HepG2 (cell line): Measurements from ENCODE around the gene PAK1IP1. TPM values are rescaled to one million over a fixed set of nuclear protein-coding genes. Genes with fewer than 3 reads are reported as not detected.

Experiments used
- CEBPG ChIP-seq: IDR thresholded peaks from 2 replicates; pipeline ENCODE4 v1.6.1; 2016
- DNMT1 ChIP-seq: sonication (generic); formaldehyde crosslinking; IDR thresholded peaks from 2 replicates; pipeline ENCODE4 v1.5.1; 2020; ENCODE audit warnings: mild to moderate bottlenecking, missing genetic modification reagents
- HDAC6 ChIP-seq: fragments of 200-600 bp; sonication (generic); IDR thresholded peaks from 2 replicates; pipeline ENCODE4 v1.7.0; 2017; ENCODE audit warnings: mild to moderate bottlenecking, antibody characterized with exemption, low read length, low read depth
- KMT2A ChIP-seq: sonication (generic); formaldehyde crosslinking; IDR thresholded peaks from 2 replicates; pipeline ENCODE4 v1.4.0; 2020; ENCODE audit warnings: missing genetic modification reagents
- MAFG ChIP-seq: sonication (generic); formaldehyde crosslinking; IDR thresholded peaks from 2 replicates; pipeline ENCODE4 v1.5.1; 2020; ENCODE audit warnings: mild to moderate bottlenecking, missing genetic modification reagents
- MATR3 ChIP-seq: sonication (generic); formaldehyde crosslinking; IDR thresholded peaks from 2 replicates; pipeline ENCODE4 v1.4.0; 2020; ENCODE audit warnings: missing genetic modification reagents
- SMAD3 ChIP-seq: sonication (generic); formaldehyde crosslinking; IDR thresholded peaks from 2 replicates; pipeline ENCODE4 v1.4.0; 2020; ENCODE audit warnings: missing genetic modification reagents
- TAF1 ChIP-seq: sonication (generic); formaldehyde crosslinking; IDR thresholded peaks from 2 replicates; pipeline ENCODE4 v1.4.0; 2020; ENCODE audit warnings: missing genetic modification reagents
- ZNF207 ChIP-seq: fragments of 450-650 bp; IDR thresholded peaks from 2 replicates; pipeline ENCODE4 v1.6.1; 2016; ENCODE audit warnings: antibody characterized with exemption, borderline replicate concordance
- ZNF251 ChIP-seq: sonication (generic); formaldehyde crosslinking; IDR thresholded peaks from 2 replicates; pipeline ENCODE4 v1.9.0; 2021; ENCODE audit warnings: mild to moderate bottlenecking, missing genetic modification reagents
- ZNF660 ChIP-seq: sonication (generic); formaldehyde crosslinking; IDR thresholded peaks from 2 replicates; pipeline ENCODE4 v1.5.1; 2020; ENCODE audit warnings: mild to moderate bottlenecking, low read depth, missing genetic modification reagents, borderline replicate concordance
- ZNF782 ChIP-seq: sonication (generic); formaldehyde crosslinking; IDR thresholded peaks from 2 replicates; pipeline ENCODE4 v1.4.0; 2020; ENCODE audit warnings: missing genetic modification reagents, mild to moderate bottlenecking, borderline replicate concordance
- polyA plus RNA-seq, 8 experiments: library from polyadenylated mRNA; depleted of rRNA in 3 of 8; stranded (reverse) in 7 of 8; unstranded in 1 of 8; fragments of >200 nt; fragmentation: Illumina TruSeq in 4 of 8; extraction: Trizol in 4 of 8; gene quantifications; 2 replicates each; pipeline versions ENCODE4 v1.2.1 to v1.2.3, GENCODE V29; 2011 to 2016; ENCODE audit warnings: low read depth in 4 of 8, missing spikeins in 1 of 8, mixed read lengths in 1 of 8; ENCODE audit not compliant: insufficient read depth in 1 of 8
- total RNA-seq, 5 experiments: library from RNA; depleted of rRNA; stranded (reverse); fragments of >200 nt; fragmentation: Illumina TruSeq; extraction: Trizol; gene quantifications; 2 replicates each; pipeline ENCODE4 v1.2.3, GENCODE V29; 2016; ENCODE audit warnings: low read depth in 1 of 5
- TF ChIP-seq, protein P1 (sequence below): sonication (generic); formaldehyde crosslinking; IDR thresholded peaks from 2 replicates; pipeline ENCODE4 v1.5.0; 2020; ENCODE audit warnings: mild to moderate bottlenecking, low read depth, missing genetic modification reagents, borderline replicate concordance
- TF ChIP-seq, protein P2 (sequence below): IDR thresholded peaks from 2 replicates; pipeline ENCODE4 v1.6.1; 2016
- TF ChIP-seq, protein P3 (sequence below): sonication (generic); formaldehyde crosslinking; IDR thresholded peaks from 2 replicates; pipeline ENCODE4 v1.5.1; 2020; ENCODE audit warnings: missing genetic modification reagents, mild to moderate bottlenecking, borderline replicate concordance
- TF ChIP-seq, protein P4 (sequence below): sonication (generic); formaldehyde crosslinking; IDR thresholded peaks from 2 replicates; pipeline ENCODE4 v1.9.0; 2022; ENCODE audit warnings: low read depth, missing genetic modification reagents
- TF ChIP-seq, protein P5 (sequence below): sonication (generic); formaldehyde crosslinking; IDR thresholded peaks from 2 replicates; pipeline ENCODE4 v1.4.0; 2020; ENCODE audit warnings: mild to moderate bottlenecking, missing genetic modification reagents, borderline replicate concordance
- TF ChIP-seq, protein P6 (sequence below): fragments of 450-650 bp; IDR thresholded peaks from 2 replicates; pipeline ENCODE4 v1.6.1; 2017; ENCODE audit warnings: mild to moderate bottlenecking

PAK1IP1 gene
- total and polyA plus RNA-seq, 2 of the 13 experiments (the other 11 are each of a cell fraction or from before 2014, with no cell fraction given), result 23.4 to 66.2 TPM

DNA sequence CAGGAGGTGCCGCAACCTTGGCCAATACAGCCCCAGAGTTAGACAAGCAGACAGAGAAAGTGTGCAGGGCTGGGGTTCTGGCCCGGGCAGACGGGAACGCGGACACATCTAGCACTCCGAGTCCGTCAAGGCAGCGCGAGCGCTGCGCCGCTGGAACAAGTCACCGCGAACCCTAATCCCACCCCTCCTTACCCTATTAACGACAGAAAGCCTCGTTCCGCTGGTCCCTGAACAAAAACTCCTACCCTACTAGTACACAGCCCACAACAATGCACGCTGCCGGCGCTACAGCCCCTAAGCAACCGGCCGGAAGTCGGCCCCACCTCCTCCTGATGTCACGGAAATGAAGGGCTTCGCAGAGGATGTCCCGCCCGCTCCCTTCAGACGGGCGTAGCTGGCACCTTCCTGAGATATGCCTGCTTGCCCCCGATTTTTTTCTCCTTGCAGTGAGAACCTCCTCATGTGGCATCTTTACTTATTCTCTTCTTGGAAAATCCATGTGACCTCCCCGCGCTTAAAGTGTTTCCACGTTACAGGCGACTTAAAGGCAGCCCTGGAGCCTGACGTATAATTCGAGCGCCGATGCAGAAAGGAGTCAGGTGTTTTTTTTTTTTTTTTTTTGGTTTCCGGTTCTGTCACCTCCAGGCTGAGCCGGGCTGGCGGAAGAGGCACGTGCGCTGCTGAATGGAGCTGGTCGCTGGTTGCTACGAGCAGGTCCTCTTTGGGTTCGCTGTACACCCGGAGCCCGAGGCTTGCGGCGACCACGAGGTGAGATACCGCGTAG, at the start of gene PAK1IP1, which contains the start of gene C6orf52 (continued):
- no peak for TF ChIP-seq CEBPG (CRISPR knock-in tag)
- TF ChIP-seq, protein P1, sequence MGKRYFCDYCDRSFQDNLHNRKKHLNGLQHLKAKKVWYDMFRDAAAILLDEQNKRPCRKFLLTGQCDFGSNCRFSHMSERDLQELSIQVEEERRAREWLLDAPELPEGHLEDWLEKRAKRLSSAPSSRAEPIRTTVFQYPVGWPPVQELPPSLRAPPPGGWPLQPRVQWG (CRISPR knock-in tag), result no peak
- TF ChIP-seq, protein P2, sequence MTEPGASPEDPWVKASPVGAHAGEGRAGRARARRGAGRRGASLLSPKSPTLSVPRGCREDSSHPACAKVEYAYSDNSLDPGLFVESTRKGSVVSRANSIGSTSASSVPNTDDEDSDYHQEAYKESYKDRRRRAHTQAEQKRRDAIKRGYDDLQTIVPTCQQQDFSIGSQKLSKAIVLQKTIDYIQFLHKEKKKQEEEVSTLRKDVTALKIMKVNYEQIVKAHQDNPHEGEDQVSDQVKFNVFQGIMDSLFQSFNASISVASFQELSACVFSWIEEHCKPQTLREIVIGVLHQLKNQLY (CRISPR knock-in tag), result 0 out of 2 replicates have a peak, but pooled peaks have one; percentile 23
- no peak for TF ChIP-seq MAFG (CRISPR knock-in tag)
- no peak for TF ChIP-seq DNMT1 (CRISPR knock-in tag)
- peak; percentile 88; the same call in 1 of the 2 replicates for TF ChIP-seq SMAD3 (CRISPR knock-in tag)
- no peak for TF ChIP-seq MATR3 (CRISPR knock-in tag)
- no peak for TF ChIP-seq ZNF782 (CRISPR knock-in tag)
- peak; percentile 91; the same call in 1 of the 2 replicates for TF ChIP-seq HDAC6
- no peak for TF ChIP-seq ZNF660 (CRISPR knock-in tag)
- TF ChIP-seq, protein P3, sequence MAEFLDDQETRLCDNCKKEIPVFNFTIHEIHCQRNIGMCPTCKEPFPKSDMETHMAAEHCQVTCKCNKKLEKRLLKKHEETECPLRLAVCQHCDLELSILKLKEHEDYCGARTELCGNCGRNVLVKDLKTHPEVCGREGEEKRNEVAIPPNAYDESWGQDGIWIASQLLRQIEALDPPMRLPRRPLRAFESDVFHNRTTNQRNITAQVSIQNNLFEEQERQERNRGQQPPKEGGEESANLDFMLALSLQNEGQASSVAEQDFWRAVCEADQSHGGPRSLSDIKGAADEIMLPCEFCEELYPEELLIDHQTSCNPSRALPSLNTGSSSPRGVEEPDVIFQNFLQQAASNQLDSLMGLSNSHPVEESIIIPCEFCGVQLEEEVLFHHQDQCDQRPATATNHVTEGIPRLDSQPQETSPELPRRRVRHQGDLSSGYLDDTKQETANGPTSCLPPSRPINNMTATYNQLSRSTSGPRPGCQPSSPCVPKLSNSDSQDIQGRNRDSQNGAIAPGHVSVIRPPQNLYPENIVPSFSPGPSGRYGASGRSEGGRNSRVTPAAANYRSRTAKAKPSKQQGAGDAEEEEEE (CRISPR knock-in tag), result no peak
- peak; percentile 86 for TF ChIP-seq TAF1 (CRISPR knock-in tag)
- peak; percentile 96; the same call in 1 of the 2 replicates for TF ChIP-seq KMT2A (CRISPR knock-in tag)
- TF ChIP-seq, protein P4, sequence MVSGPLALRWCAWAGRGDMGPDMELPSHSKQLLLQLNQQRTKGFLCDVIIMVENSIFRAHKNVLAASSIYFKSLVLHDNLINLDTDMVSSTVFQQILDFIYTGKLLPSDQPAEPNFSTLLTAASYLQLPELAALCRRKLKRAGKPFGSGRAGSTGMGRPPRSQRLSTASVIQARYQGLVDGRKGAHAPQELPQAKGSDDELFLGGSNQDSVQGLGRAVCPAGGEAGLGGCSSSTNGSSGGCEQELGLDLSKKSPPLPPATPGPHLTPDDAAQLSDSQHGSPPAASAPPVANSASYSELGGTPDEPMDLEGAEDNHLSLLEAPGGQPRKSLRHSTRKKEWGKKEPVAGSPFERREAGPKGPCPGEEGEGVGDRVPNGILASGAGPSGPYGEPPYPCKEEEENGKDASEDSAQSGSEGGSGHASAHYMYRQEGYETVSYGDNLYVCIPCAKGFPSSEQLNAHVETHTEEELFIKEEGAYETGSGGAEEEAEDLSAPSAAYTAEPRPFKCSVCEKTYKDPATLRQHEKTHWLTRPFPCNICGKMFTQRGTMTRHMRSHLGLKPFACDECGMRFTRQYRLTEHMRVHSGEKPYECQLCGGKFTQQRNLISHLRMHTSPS (CRISPR knock-in tag), result no peak
- no peak for TF ChIP-seq ZNF207
- TF ChIP-seq, protein P5, sequence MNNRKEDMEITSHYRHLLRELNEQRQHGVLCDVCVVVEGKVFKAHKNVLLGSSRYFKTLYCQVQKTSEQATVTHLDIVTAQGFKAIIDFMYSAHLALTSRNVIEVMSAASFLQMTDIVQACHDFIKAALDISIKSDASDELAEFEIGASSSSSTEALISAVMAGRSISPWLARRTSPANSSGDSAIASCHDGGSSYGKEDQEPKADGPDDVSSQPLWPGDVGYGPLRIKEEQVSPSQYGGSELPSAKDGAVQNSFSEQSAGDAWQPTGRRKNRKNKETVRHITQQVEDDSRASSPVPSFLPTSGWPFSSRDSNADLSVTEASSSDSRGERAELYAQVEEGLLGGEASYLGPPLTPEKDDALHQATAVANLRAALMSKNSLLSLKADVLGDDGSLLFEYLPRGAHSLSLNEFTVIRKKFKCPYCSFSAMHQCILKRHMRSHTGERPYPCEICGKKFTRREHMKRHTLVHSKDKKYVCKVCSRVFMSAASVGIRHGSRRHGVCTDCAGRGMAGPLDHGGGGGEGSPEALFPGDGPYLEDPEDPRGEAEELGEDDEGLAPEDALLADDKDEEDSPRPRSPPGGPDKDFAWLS (CRISPR knock-in tag), result no peak
- TF ChIP-seq, protein P6, sequence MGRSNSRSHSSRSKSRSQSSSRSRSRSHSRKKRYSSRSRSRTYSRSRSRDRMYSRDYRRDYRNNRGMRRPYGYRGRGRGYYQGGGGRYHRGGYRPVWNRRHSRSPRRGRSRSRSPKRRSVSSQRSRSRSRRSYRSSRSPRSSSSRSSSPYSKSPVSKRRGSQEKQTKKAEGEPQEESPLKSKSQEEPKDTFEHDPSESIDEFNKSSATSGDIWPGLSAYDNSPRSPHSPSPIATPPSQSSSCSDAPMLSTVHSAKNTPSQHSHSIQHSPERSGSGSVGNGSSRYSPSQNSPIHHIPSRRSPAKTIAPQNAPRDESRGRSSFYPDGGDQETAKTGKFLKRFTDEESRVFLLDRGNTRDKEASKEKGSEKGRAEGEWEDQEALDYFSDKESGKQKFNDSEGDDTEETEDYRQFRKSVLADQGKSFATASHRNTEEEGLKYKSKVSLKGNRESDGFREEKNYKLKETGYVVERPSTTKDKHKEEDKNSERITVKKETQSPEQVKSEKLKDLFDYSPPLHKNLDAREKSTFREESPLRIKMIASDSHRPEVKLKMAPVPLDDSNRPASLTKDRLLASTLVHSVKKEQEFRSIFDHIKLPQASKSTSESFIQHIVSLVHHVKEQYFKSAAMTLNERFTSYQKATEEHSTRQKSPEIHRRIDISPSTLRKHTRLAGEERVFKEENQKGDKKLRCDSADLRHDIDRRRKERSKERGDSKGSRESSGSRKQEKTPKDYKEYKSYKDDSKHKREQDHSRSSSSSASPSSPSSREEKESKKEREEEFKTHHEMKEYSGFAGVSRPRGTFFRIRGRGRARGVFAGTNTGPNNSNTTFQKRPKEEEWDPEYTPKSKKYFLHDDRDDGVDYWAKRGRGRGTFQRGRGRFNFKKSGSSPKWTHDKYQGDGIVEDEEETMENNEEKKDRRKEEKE, result no peak
- TF ChIP-seq ZNF251 (CRISPR knock-in tag), result no peak
